GM12865 (cell line): ENCODE measurements around the gene UNKL.

Experiments
- DNase-seq: peaks from one replicate; pipeline ENCODE4 v3.0.0; 2010; ENCODE audit warnings: low read depth
- H3K4me3 ChIP-seq: 2 replicates; pipeline ENCODE4 v1.5.1; 2011; ENCODE audit warnings: mild to moderate bottlenecking, low read depth, low read length, control low read depth
- TF ChIP-seq, protein P1 (sequence below): IDR thresholded peaks from 2 replicates; pipeline ENCODE4 v1.5.1; 2011; ENCODE audit warnings: low read length, control low read depth, low read depth, inconsistent platforms; ENCODE audit not compliant: insufficient read depth; ENCODE audit errors: missing control alignments

Gene UNKL

DNA sequence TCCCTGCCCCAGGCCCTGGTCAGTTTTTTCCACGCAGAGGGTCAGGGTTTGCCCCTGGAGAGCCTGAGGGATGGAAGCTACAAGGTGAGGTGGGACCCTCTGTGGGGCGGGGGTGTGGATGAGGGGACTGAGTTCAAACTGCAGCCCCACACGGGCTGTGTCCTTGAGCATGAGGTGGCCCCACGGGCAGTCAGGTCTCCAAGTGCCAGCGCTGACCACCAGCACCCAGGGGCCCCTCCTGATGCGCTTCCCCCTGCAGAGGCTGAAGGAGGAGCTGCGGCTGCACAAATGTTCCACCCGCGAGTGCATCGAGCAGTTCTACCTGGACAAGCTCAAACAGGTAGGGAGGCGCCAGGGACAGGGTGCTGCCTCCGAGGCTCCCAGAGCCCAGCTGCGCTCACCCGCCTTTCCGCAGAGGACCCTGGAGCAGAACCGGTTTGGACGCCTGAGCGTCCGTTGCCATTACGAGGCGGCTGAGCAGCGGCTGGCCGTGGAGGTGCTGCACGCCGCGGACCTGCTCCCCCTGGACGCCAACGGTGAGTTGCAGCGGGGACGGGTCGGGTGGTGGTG is 67.1 kb downstream of the UNKL start:
- no peak overlapping the region for H3K4me3 ChIP-seq
- DNase-seq: no peak
- TF ChIP-seq, protein P1, sequence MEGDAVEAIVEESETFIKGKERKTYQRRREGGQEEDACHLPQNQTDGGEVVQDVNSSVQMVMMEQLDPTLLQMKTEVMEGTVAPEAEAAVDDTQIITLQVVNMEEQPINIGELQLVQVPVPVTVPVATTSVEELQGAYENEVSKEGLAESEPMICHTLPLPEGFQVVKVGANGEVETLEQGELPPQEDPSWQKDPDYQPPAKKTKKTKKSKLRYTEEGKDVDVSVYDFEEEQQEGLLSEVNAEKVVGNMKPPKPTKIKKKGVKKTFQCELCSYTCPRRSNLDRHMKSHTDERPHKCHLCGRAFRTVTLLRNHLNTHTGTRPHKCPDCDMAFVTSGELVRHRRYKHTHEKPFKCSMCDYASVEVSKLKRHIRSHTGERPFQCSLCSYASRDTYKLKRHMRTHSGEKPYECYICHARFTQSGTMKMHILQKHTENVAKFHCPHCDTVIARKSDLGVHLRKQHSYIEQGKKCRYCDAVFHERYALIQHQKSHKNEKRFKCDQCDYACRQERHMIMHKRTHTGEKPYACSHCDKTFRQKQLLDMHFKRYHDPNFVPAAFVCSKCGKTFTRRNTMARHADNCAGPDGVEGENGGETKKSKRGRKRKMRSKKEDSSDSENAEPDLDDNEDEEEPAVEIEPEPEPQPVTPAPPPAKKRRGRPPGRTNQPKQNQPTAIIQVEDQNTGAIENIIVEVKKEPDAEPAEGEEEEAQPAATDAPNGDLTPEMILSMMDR: no peak

DNA sequence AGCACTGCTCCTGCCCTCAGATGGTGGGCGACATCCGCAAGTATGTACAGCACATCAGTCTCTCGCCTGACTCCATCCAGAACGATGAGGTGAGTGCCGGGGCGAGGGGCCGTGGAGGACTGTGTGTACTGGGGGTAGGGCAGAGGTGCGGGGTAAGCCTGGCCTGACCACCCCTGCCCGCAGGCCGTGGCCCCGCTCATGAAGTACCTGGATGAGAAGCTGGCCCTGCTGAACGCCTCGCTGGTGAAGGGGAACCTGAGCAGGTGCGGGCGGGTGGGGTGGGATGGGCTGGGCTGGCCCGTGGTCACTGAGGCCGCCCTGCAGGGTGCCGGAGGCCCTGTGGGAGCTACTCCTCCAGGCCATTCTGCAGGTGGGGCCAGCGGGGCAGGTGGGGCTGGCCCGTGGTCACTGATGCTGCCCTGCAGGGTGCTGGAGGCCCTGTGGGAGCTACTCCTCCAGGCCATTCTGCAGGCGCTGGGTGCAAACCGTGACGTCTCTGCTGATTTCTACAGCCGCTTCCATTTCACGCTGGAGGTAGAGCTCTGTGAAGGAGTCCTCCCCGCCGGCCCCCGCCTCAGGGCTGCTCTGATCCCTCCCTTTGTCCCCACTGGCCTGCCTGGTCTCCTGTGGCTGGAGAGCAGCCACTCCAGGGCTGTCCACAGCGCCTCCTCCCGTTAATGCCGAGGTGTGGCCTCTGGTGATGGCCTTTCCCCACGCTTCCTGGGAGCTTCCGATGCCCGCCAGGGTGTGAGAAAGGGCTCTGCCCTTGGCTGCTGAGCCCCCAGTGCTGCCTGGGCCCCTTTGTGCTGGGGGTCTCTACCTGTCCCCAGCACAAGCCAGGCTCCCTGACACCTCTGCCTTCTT is 67.8 kb downstream of the UNKL start:
- TF ChIP-seq, protein P1: no peak
- DNase-seq: no peak
- H3K4me3 ChIP-seq: no peak overlapping the region

DNA sequence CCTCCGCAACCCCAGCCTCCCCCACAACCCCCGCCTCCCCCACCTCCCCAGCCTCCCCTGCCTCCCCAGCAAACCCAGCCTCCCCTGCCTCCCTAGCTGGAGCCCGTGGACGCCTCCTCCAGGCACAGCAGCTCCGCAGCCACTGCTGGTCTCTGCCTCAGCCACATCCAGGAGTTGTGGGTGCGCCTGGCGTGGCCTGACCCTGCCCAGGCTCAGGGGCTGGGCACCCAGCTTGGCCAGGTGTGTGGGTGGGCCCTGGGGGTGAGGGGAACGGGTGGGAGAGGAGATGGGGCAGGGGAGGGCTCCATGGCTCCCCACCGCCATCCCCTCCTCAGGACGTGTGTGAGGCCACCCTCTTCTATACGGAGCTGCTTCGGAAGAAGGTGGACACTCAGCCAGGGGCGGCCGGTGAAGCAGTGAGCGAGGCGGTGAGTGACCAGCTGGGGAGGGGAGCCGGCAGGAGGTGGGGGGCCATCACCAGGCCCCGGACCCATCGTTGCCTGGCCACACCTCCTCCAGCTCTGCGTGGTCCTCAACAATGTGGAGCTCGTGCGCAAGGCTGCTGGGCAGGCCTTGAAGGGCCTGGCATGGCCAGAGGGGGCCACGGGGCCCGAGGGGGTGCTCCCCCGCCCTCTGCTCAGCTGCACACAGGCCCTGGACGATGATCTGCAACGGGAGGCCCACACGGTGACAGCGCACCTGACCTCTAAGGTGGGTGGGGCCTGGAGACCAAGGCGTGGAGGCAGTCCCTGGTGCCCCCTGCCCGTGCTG is 68.7 kb downstream of the UNKL start:
- H3K4me3 ChIP-seq: no peak overlapping the region
- TF ChIP-seq, protein P1: no peak
- DNase-seq: no peak

DNA sequence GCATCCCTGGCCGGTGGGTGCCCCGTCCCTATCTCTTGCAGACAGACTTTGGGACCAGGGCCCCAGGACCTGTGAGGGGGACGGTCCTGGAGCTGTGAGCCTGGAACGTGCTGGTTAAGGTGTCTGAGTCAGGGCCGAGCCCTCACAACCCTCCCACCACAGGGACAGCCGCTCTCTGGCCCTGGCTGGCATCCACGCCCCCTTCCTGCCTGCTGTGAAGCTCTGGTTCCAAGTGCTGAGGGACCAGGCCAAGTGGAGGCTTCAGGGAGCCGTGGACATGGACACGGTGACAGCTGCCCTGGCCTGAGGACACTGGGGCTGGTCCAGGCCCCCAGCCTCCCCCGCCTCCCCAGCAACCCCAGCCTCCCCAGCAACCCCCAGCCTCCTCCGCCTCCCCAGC is 69.4 kb downstream of the UNKL start:
- TF ChIP-seq, protein P1: no peak
- no peak for DNase-seq
- no peak overlapping the region for H3K4me3 ChIP-seq

DNA sequence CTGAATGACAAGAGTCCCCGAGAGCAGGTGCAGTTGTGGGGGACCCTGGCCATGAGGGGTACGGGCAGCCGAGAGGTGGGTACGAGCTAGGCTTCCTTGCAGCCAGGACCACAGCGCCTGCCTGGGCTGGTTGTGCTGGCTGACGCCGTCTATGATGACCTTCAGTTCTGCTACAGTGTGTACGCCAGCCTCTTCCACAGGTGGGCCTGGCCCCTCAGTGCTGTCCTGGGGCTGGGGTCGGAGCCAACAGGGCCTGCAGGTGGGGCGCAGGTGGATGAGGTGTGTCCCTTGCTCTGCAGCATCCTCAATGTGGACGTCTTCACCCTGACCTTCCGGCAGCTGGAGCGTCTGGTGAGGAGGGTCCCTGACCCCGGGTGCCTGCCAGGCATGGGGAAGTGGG is 70.0 kb downstream of the UNKL start:
- DNase-seq: no peak
- TF ChIP-seq, protein P1: no peak
- H3K4me3 ChIP-seq: no peak overlapping the region

DNA sequence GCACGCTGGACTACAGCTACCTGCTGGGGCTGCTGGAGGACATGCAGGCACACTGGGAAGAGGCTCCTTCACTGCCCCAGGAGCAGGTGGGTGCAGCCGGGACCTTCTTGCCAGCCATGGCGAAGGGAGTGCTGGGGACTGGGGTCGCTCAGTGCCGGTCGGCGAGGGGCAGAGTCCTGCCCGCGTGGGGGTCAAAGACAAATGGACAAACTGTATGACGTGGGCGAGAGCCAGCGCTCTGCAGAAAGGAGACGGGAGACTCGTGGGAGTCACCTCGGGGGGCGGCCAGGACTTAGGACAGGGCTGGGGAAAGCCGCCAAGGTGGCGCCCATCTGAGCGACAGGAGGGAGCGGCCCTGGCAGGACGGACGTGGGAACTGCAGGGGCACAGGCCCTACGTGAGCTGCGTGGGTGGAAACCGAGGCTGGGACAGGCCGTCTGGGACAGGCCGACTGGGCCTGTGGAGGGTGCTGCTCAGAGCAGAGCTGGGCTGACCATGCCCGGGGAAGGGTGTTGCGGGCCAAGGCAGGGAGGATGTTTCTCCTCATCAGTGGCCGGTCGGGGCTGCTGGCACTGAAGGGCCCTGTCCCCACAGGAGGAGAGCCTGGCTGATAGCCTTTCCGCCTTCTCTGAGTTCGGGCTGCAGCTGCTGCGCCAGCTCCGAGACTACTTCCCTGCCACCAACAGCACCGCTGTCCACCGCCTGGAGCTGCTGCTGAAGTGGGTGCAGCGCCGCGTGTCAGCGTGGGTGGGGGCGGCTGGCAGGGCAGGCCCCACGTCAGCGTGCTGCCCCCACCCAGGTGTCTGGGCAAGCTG is 70.9 kb downstream of the UNKL start:
- no peak for DNase-seq
- no peak overlapping the region for H3K4me3 ChIP-seq
- TF ChIP-seq, protein P1: no peak
